Measurements from ENCODE around the gene COL19A1. TPM values are rescaled to one million over a fixed set of nuclear protein-coding genes. Genes with fewer than 3 reads are reported as not detected.
"Not testable (repeated sequence)": the region's sequence is repeated elsewhere in the genome, so short reads cannot be mapped to it uniquely, and the experiment has no call there.

The COL19A1 gene
- total RNA-seq, 1 donor from 2014 or later = 1.4 TPM

- ATAC-seq; DNase-seq; intact Hi-C loops (cut with micrococcal nuclease): not testable (repeated sequence)
Observed at GRCh38 chr6:70023201-70023600, 156.8 kb downstream of the COL19A1 start.

GRCh38 chr6:70028246-70028645, 161.9 kb downstream of the COL19A1 start:
- DNase-seq (no peak), ATAC-seq (no peak)
- intact Hi-C loops (cut with micrococcal nuclease) = no loop called here

- no peak for DNase-seq
- ATAC-seq = no peak
- intact Hi-C loops (cut with micrococcal nuclease) = no loop called here
Observed at GRCh38 chr6:70028926-70029325, 162.6 kb downstream of the COL19A1 start.

- no peak for ATAC-seq
- intact Hi-C loops (cut with micrococcal nuclease) = no loop called here
- DNase-seq = no peak
Observed at GRCh38 chr6:70033781-70034180, 167.4 kb downstream of the COL19A1 start.

GRCh38 chr6:70037445-70037844, 171.1 kb downstream of the COL19A1 start:
- intact Hi-C loops (cut with micrococcal nuclease) = no loop called here
- no peak for DNase-seq
- ATAC-seq = no peak

- no peak for DNase-seq
- intact Hi-C loops (cut with micrococcal nuclease) = no loop called here
- no peak for ATAC-seq
Observed at GRCh38 chr6:70040766-70041165, 174.4 kb downstream of the COL19A1 start.

- intact Hi-C loops (cut with micrococcal nuclease) = no loop called here
- DNase-seq = no peak
- no peak for ATAC-seq
Observed at GRCh38 chr6:70041411-70041810, 175.1 kb downstream of the COL19A1 start.

GRCh38 chr6:70045413-70045812, 179.1 kb downstream of the COL19A1 start:
- ATAC-seq = no peak
- no peak for DNase-seq
- intact Hi-C loops (cut with micrococcal nuclease) = no loop called here

- DNase-seq = no peak
- intact Hi-C loops (cut with micrococcal nuclease) = no loop called here
- no peak for ATAC-seq
Observed at GRCh38 chr6:70051197-70052124, 185.1 kb downstream of the COL19A1 start.

- DNase-seq (no peak), ATAC-seq (no peak)
- intact Hi-C loops (cut with micrococcal nuclease) = no loop called here
Observed at GRCh38 chr6:70059039-70059719, 192.8 kb downstream of the COL19A1 start.

- no peak for ATAC-seq
- intact Hi-C loops (cut with micrococcal nuclease) = no loop called here
- no peak for DNase-seq
Observed at GRCh38 chr6:70060680-70061079, 194.3 kb downstream of the COL19A1 start.

GRCh38 chr6:70061546-70061945, 195.2 kb downstream of the COL19A1 start:
- DNase-seq (no peak), ATAC-seq (no peak)
- intact Hi-C loops (cut with micrococcal nuclease) = no loop called here

GRCh38 chr6:70062010-70062409, 195.7 kb downstream of the COL19A1 start:
- intact Hi-C loops (cut with micrococcal nuclease) = no loop called here
- ATAC-seq = no peak
- DNase-seq = no peak

GRCh38 chr6:70072540-70073179, 206.3 kb downstream of the COL19A1 start:
- ATAC-seq (no peak), DNase-seq (no peak)
- intact Hi-C loops (cut with micrococcal nuclease) = no loop called here

GRCh38 chr6:70073637-70074036, 207.3 kb downstream of the COL19A1 start:
- DNase-seq = no peak
- intact Hi-C loops (cut with micrococcal nuclease) = no loop called here
- no peak for ATAC-seq

GRCh38 chr6:70079241-70079640, 212.9 kb downstream of the COL19A1 start:
- intact Hi-C loops (cut with micrococcal nuclease) = no loop called here
- ATAC-seq (no peak), DNase-seq (no peak)

- no peak for ATAC-seq
- no peak for DNase-seq
- intact Hi-C loops (cut with micrococcal nuclease) = no loop called here
Observed at GRCh38 chr6:70080443-70081070, 214.2 kb downstream of the COL19A1 start.

GRCh38 chr6:70082830-70083229, 216.5 kb downstream of the COL19A1 start:
- DNase-seq (no peak), ATAC-seq (no peak)
- intact Hi-C loops (cut with micrococcal nuclease) = no loop called here

GRCh38 chr6:70086806-70087205, 220.4 kb downstream of the COL19A1 start:
- ATAC-seq = no peak
- no peak for DNase-seq
- intact Hi-C loops (cut with micrococcal nuclease) = no loop called here

GRCh38 chr6:70094156-70094555, 227.8 kb downstream of the COL19A1 start:
- ATAC-seq (no peak), DNase-seq (no peak)
- intact Hi-C loops (cut with micrococcal nuclease) = no loop called here

Measured in left ventricle myocardium superior (tissue), 1 donor.